Measurements from ENCODE around the gene RPTOR.

GRCh38 chr17:80811181-80812105, 266.8 kb downstream of the RPTOR start:
- TF ChIP-seq BCLAF1 (IDR thresholded peaks at IDR 0.05) (no peak), MXI1 (IDR thresholded peaks at IDR 0.05; ENCODE audit: low read depth, low read length) (no peak), NR2C2 (IDR thresholded peaks at IDR 0.05; ENCODE audit: borderline replicate concordance, control insufficient read depth, insufficient read length, low read depth) (no peak), POLR2AphosphoS5 (IDR thresholded peaks at IDR 0.05; ENCODE audit: low read length) (no peak), EP300 (IDR thresholded peaks at IDR 0.05; ENCODE audit: borderline replicate concordance in 1 of 2, control insufficient read depth in 1 of 2, low read depth in 2 of 2, low read length in 2 of 2) (no peak), REST (IDR thresholded peaks at IDR 0.05; ENCODE audit: low read depth, low read length) (no peak), POLR2A (IDR thresholded peaks at IDR 0.05; ENCODE audit: low read depth, low read length) (no peak), NFYA (IDR thresholded peaks at IDR 0.05; ENCODE audit: borderline replicate concordance, low read depth, low read length) (no peak)
